GM18519 (cell line): ENCODE results near the gene MX1.

Experiments used
- ATAC-seq: cut with Tn5 transposase; IDR thresholded peaks from one replicate; pipeline ENCODE4 v1.9.1; 2021; ENCODE audit warnings: mild to moderate bottlenecking, moderate library complexity; ENCODE audit not compliant: unreplicated experiment, low FRiP score

Gene MX1

DNA sequence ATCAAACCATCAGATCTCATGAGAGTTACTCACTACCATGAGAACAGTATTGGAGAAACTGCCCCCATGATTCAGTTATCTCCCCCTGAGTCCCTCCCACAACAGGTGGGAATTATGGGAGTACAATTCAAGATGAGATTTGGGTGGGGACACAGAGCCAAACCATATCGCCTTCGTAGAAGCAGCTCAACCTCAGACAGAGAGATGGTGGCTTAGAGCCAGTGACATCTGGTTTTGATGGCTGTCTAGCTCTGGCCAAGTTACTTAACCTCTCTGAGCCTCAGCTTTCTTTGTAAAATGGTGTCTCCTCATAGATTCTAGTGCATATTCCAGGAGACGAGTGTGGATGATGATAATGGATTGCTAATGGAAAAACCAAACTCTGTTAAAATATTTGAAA, 27.2 kb downstream of the MX1 start:
- no peak for ATAC-seq

DNA sequence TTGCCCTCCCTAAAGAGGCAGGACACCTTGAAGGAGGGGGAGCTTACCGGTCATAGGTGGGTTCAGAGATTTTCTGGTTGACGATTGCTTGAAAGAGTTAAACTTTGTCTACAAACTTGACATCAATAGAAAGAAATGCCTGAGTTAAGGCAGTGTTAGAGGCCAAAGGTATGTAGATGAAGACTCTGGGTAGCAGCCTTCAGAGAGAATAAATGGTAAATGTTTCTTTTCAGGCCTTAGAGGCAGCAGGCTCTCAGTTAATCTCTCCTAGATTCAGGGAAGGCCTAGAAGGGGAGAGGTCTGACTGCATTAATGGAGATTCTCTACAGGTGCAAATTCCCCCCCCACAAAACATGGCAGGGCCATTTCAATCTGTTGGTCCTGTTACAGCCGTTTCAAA, 27.7 kb downstream of the MX1 start:
- ATAC-seq, result no peak

DNA sequence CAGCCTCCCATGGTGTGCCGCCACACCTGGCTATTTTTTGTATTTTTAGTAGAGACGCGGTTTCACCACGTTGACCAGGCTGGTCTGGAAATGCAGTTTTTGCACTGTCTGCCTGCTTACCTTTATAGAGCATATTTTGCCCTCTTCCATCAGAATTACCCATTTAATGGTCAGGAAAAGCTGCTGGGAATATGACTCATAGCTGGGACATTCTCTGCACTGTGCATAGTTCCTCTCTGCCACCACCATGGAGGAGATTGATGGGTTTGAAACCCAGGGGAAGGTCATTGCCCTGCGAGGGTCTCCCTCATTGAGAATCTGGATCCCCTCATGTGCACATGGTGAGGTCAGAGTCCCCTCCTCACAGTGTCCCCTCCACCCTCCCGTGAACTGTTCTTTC, 32.1 kb downstream of the MX1 start:
- ATAC-seq, result no peak

DNA sequence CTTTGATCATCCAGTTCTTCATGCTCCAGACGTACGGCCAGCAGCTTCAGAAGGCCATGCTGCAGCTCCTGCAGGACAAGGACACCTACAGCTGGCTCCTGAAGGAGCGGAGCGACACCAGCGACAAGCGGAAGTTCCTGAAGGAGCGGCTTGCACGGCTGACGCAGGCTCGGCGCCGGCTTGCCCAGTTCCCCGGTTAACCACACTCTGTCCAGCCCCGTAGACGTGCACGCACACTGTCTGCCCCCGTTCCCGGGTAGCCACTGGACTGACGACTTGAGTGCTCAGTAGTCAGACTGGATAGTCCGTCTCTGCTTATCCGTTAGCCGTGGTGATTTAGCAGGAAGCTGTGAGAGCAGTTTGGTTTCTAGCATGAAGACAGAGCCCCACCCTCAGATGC, 32.5 kb downstream of the MX1 start:
- no peak for ATAC-seq

DNA sequence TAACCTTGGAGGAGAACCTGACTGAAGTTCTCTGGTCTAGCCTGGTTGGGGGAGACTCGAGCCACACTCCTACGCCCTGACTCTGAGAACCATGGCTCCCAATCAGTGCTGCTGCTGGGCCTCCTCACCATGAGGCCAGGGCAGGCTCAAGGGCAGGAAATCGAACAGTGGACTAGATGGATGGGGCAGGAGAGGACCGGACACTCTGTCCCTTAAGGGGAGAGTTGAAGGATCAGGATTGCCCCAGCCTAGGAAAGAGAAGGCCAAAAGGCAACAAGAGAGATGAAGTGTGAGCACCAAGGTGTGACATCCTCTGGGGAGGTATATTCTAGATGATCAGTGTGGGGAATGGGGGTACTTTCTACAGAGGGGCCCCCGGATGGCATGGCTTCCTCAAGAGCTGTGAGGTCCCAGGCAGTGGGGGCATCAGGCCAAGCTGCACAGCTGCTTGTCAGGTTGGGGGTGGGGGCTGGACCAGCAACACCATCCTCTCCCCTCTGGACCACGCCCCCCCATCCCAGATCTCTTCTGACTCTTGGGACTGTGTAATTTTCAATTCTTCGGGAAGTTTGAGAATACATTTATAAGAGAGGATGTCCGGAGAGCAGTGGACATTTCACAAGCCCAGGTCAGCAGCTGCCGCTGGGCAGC, 34.0 kb downstream of the MX1 start:
- ATAC-seq, result no peak

DNA sequence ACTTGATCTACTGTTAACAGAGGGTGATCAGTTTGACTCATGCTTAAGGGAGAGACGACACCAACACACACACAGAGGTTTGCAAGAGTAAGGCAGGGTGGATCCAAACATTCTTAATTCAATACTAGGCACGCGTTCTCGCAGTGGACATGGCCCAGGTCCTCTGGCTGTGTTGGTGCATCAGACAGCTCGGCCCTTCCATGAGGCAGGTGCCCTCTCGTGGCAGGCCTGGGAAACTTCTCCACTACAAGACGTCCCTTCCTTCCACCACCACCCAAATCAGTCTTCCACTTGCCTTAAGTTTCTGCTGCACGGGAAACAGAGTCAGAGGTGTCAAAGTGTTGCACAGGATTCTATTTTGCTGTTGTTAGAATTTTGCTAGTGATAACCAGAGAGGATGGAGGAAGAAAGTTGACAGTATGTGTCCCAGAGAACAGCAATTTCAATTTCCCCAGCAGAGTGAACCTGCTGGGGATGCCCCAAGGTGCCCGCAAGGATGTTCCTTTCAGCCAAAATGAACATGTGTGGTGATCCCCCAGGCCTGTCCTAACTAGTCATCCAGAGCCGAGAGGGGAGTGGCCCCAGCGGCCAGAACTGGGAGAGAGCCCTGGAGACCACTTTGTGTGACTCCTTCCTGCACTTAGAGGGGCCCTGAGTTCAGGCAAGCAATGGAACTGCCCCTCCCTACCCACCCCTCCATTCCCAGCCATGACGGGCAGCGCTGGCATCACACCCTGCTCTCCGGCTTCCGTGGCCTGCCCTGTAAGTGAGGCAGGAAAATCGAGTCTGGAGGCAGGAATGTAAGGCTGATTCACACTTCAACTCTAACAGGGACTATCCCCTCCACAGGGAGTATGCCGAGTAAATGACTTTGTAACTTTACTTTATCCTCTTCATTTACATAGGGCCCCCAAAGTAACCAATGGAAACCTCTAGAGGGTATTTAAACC, 34.8 kb downstream of the MX1 start:
- no peak for ATAC-seq

DNA sequence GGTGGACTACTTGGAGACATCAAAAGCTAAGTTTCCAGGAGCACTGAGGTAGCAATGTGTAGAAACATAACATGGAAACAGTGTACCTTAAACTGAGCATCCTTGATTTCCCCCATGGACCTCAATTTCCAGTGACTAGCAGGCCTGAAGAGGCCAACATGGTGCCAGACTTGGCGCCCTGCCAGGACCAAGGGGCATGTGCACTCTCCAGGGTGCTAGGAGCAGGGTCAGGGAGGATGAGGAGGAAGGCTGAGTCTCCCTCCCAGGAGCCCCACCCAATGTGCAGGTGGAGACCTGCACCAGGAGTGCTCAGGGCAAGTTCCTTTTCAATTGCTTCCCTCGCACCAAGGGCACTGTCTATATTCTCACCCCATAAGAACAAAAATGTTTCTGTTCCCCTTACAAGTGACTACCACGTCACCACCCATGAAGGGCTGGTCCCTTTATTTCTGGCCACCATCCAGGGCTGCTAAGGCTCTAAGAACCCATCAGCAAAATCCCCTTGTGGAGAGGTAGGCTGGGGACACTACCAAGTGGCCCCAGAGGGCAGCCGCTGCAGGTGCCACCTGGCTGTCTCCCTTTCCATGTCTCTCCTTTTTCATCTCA, 39.2 kb downstream of the MX1 start:
- no peak for ATAC-seq

DNA sequence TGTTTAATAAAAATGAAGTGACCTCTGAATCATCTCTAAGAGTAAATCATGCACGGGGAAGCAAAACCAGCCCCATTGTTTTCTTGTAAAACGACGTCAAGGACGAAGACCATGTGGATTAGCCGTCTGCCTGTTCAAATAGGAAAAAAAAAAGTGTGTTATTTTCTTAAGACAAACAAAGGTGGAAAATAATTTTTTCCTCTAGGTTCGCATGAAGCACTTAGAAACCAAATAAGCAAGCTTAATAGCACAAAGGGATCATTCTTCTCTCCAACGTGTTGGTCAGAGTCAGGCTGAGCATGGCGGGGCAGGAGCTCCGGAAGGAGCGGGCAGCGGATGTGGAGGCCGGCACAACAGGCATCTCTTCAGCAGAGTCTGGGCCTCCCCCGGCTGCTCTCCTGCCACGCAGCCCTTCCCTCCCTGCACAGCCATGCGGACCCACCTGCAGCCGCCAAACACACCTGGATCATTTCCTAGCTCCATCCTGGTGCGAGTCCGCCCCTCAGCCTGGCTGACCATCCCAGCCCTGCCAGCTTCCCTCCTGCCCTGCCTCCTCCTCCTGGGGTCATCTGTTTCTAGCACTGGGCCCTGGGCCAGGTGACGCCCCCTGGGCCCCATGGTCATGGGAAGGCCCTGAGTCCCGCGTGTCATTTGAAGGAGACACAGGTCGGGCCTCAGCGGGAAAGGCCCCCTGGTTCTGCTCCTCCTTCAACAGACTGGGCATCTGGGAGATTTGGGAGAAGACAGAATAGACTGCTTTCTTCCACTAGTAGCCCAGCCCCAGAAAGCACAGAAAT, 40.2 kb downstream of the MX1 start:
- no peak for ATAC-seq

DNA sequence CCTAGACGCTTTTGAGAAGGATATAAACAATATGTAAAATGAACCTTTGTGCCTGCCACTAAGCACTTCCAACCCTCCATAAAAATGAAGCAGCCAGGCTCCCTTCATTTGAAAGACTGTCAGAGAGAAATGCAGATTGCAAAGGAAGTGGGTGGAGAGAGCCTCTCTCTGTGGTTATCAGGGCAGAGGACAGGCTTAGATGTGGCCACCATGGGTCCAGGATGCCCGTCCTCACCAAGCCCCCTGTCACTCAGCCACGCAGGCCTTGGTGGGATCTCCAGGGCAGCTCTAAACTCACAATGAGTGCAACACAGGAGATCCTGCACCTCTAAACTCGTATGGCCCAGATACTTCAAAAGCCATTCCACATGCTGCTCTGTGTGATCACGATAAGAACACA, 44.0 kb downstream of the MX1 start:
- no peak for ATAC-seq

DNA sequence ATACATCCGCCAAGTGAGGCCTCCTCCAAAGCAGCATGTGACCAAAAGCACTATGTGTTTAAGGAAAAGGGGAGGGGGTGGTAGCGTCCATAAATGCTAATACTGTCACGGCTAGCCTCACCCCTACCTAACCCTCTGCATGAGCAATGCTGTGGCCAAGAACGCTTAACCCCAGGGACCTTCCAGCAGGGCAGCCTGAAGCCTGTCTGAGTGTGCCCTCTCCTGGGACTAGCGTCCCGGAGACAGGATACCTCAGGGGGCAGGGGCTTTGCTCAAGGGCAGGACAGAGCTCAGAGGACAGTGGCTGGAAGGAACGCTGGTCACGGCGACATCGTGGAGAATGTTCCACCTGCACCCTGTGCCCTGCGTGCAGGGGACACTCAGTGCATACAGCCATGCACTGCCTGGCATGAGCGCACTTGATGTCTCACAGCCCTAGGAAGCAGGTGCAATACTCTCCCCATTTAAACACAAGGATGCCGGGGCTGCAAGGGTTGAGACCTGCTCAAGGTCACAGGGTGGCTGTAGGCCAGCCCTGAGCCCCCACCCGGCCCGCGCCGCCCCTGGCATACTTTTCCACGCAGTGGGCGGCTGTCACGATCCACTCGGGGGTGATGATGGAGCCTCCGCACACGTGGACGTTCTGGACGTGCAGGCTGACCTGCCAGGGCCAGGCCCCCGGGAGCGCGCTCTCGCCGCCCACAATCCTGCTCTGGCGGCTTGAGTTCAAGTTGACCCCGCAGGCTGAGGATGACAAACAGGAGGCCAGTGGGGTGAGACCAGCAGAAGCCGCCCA, 46.9 kb downstream of the MX1 start:
- no peak for ATAC-seq

DNA sequence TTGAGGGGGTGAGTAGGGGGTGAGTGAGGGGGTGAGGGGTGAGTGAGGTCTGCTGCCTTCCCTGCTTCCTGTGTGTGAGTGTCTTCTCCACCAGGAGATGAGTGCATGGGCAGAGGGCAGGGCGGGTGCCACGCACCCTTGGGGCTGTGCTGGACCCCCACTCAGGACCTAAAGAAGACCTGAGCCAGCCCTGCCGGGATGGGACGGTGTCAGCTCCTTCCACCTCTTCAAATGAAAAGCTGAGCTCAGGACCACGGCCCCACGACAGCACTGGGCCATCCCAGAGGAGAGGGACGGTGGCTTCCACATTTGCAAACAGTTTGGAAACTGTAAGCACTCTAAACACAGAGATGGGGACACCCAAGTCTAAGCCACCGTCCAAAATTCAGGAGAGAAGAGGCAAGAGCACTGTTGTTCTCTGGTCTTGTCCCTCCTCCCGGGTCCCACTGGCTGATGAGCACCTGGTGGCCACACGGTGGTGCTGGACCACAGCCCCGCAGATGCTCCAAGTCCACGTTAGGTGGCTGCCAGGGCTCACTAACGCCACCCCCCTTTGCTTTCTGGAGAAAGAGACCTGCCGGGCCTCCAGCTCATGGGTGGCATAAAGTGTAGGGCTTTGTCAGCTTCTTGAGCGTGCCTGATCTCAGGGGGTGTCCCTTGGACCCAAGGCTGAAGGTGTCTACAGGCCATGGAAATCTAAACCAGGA, 49.8 kb downstream of the MX1 start:
- no peak for ATAC-seq

DNA sequence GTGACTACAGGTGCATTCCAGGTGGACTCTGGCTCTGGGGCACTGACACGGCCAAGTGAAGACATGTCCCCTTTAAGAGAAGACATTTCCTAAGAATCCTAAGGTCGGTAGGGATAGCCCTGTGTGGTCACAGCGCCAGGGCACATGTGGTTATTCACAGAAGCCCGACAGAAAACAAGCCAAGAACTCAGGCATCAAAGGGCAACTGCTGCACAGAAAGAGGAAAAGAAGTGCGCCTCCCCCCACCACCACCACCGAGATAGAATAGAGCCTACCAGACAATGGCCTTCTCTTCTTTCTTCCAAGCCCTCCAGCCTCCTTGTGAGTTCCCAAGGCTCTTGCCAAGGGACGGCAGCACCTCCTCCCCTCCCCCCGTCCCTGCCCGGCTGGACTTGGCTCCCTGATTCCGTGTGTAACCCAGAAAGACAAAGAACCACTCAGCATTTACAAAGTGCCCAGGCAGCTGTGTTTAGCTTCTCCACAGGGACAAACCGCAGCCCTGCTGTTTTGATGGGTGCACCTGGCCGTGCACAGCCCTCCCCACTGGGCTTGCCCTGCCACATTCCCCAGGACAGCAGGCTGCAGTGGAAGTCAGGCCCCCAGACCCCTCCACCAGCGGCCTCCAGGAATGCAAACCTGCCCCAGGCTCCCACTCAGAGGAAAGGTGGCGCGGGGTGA, 51.7 kb downstream of the MX1 start:
- no peak for ATAC-seq

DNA sequence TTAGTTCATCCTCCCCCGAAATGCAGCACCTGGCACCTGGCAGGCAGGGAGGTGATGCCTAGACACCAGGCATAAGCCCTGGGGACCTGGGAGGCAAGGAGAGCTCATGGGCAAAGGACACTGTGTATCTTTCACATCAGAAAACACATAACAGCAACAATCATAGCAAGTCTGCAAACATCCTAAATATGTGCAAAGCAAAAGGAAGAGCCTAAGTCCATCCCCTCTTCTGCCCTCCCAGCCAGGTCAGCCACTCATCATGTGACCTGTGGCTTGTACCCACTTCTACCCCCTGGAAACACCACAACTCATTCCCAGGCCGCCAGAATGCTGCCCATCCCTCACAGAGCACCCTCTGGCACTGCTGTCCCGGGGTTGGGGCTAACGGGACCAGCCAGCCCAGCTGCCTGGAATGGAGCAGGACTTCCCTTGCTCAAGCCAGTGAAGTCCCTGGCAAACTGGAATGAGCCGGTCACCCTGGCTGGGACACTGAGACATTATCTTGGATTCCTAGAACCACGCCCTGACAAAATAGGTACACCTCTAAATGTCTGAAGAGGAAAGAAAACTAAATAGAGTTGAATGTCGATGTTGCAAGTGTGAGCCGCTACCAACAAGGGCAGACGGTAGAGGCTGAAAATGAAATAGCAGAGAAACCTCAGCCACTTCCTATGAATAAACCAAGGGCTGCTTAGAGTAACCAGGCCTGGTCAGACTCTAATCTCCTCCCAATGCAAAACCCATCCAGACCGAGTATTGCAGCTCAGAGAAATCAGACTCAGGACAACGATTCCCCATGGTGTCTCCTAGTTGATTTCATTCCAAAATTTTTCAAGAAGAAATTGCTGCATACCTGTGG, 52.5 kb downstream of the MX1 start:
- ATAC-seq, result no peak

DNA sequence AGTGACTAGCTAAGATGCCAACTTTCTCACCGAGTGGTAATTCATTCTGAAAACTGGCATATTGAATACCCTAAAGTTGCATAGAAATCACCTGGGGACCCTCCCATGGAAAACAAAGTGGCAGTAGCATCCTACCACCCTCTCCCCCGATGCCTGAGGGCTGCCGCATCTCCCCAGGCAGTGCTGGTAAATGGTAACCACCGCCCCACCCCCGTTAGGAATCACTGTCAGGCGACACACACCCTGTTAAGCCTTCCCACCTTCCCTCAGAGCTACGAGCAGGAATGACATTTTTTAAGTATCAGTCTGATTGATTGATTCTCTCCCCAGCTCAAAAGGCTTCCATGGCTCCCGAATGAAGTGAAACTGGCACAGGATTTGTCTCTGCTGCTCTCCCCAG, 53.6 kb downstream of the MX1 start:
- no peak for ATAC-seq

DNA sequence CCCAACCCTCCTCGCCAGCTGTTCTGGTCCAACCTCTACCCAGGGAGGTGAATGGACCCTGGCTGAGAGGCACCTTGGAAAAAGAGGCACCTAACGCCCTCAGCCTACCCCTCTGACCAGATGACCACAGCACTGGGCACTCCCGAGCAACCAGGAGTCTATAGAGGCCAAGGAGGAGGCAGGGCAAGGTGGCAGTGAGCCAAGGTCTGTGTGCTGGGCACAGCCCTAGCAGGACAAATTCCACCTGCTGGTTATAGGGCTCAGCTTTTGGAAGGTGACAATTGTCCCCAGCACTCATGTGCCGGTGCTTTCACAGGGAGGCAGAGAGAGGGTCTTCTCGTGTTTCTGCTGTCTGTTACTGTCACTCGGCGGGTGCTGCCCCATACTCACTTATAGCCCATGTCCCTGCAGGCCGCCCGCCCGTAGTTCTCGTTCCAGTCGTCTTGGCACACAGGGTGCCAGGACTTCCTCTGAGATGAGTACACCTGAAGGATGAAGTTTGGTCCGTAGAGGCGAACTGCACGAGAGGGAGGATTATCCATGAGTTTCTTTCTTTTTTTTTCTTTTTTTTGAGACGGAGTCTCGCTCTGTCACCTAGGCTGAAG, 54.1 kb downstream of the MX1 start:
- ATAC-seq, result no peak

DNA sequence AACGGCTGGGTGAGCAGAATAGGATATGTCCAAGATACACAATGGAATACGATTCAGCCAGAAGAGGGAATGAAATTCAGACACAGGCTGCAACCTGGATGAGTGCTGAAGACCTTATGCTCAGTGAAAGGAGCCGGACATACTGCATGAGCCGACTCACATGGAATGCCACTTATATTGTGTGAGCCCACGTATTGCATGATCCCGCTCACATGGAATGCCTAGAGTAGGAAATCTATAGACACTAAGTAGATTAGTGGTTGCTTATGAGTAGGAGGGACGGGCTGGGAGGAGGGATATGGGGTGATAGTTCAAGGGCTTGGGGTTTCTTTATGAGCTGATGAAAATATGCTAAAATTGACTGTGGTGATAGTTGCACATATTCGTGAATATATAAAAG, 55.2 kb downstream of the MX1 start:
- ATAC-seq, result no peak

DNA sequence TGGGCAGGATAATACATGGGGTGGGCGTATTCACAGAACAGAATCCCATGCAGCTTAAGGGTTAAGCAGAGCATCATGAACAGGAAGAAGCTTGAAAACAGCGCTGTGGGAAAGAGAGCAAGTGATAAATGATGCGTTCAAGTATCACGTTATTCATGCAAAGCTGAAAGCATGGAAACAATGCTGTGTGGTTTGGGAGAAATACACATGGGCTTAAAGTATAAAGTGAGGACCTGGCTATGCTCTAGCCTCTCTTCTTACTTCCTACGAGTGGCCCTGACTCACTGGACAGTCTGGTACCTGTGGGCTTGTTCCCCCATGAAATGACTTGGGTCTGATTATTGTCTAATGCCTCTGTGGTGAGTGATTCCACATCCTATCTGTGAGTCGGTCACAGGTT, 56.3 kb downstream of the MX1 start:
- ATAC-seq, result no peak

DNA sequence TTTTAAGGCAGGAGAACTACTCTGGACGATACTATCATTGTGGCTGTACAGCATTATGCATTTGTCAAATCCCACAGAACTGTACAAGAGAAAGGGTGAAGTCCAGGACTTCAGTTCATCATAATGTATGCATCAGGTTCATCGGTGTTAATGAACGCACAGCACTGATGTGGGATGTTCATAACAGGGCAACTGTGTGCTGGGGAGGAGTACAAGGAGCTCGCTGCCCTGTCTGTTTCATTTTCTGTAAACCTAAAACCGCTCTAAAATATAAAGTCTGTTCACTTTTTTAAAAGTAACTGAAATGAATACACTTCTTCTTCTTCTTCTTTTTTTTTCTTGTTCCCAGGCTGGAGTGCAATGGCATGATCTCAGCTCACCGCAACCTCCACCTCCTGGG, 56.9 kb downstream of the MX1 start:
- no peak for ATAC-seq
